Cardiac fibroblast (primary cell): ENCODE results near the gene ALB.

Experiments used
- DNase-seq, 2 donors: peaks; one replicate each; pipeline versions ENCODE4 v3.0.0 to v3.0.0-alpha.2; 2010; ENCODE audit warnings: low read depth in 2 of 2
- H3K4me3 ChIP-seq, 2 donors: replicated peaks in 1 of 2; 1 replicate in 1 of 2; 2 replicates in 1 of 2; pipeline ENCODE4 v1.5.1; 2011; ENCODE audit warnings: low read depth in 2 of 2, low read length in 2 of 2, mild to moderate bottlenecking in 2 of 2, moderate library complexity in 1 of 2
- TF ChIP-seq, protein P1 (sequence below): IDR thresholded peaks from one replicate; pipeline ENCODE4 v1.5.1; 2011; ENCODE audit warnings: low read depth, mild to moderate bottlenecking, low read length, inconsistent platforms

The ALB gene

DNA sequence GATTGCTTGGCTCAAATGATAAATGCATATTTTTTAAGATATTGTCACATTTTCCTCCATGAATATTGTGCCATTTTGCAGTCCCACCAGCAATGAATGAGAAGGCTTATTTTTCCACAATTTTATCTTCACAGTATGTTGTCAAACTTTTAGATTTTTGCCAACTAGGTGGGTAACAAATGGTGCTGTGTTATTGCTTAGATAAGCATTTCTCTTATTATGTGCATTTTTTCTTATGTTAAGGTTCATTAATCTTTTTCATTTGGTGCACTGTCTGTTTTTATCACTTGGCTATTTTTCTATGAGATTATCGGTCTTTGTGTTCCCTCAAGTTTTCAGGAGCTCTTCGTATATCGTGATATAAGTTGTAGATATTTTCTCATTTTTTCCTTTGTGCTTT, 64.1 kb downstream of the ALB start:
- no peak overlapping the region for H3K4me3 ChIP-seq
- DNase-seq: no peak
- TF ChIP-seq, protein P1, sequence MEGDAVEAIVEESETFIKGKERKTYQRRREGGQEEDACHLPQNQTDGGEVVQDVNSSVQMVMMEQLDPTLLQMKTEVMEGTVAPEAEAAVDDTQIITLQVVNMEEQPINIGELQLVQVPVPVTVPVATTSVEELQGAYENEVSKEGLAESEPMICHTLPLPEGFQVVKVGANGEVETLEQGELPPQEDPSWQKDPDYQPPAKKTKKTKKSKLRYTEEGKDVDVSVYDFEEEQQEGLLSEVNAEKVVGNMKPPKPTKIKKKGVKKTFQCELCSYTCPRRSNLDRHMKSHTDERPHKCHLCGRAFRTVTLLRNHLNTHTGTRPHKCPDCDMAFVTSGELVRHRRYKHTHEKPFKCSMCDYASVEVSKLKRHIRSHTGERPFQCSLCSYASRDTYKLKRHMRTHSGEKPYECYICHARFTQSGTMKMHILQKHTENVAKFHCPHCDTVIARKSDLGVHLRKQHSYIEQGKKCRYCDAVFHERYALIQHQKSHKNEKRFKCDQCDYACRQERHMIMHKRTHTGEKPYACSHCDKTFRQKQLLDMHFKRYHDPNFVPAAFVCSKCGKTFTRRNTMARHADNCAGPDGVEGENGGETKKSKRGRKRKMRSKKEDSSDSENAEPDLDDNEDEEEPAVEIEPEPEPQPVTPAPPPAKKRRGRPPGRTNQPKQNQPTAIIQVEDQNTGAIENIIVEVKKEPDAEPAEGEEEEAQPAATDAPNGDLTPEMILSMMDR: no peak

DNA sequence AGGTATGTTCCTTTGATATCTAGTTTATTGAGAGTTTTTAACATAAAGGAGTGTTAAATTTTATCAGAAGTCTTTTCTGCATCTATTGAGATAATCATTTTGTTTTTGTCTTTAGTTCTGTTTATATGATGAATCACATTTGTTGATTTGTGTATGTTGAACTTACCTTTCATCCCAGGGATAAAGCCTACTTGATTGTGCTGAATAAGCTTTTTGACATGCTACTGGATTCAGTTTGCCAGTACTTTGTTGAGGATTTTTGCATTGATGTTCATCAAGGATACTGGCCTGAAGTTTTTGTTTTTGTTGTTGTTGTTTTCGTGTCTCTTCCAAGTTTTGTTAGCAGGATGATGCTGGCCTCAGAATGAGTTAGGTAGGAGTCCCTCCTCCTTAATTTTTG, 66.6 kb downstream of the ALB start:
- TF ChIP-seq, protein P1: no peak
- no peak overlapping the region for H3K4me3 ChIP-seq
- no peak for DNase-seq
